Measurements from ENCODE around the gene SSB. TPM values are rescaled to one million over a fixed set of nuclear protein-coding genes. Genes with fewer than 3 reads are reported as not detected.
A peak's percentile ranks its signal among the peaks of the same experiment; 100 is the strongest.

Gene SSB
- total and polyA plus RNA-seq, 8 donors, result 61.9 to 176 (median 154) TPM

DNA sequence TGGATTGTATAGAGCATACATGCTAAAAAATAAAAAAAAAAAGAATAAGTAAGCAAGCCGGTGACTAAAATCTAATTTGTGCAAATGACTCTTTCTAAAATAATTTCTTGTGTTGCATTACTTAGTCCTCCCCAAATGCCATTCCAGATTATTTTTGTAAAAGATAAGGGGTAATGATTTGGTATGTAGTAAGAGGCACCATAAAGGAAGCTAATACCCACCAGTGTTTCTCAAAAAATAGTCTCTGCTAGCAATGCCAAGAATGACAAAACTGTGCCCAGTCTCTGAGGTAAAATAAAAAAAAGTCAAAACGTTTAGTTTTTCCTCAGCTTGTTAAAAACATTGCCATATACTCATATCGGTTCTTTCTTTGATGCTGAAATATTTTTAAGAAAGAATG is 23.4 kb downstream of the SSB start:
- peaks cover 8 to 26% of the 10 kb centered on the region in 2 donors for H3K4me1 ChIP-seq
- TF ChIP-seq CTCF (IDR thresholded peaks at IDR 0.05), result no peak
- ATAC-seq, result no peak
- H3K36me3 ChIP-seq, result peaks cover 0 to 27% of the 10 kb centered on the region in 2 donors
- no peak for DNase-seq
- no peaks in the 10 kb centered on the region for H3K27me3 ChIP-seq
- intact Hi-C loops (cut with DNase I), result no loop called here
- H3K27ac ChIP-seq, result no peak overlapping the region
- no peaks in the 10 kb centered on the region for H3K9me3 ChIP-seq
- no peak overlapping the region for H3K4me3 ChIP-seq

- Histone ChIP-seq H3K36me3 (peaks cover 0 to 19% of the 10 kb centered on the region in 2 donors), H3K4me1 (peaks cover 8 to 26% of the 10 kb centered on the region in 2 donors), H3K4me3 (no peak overlapping the region), H3K9me3 (no peaks in the 10 kb centered on the region), H3K27me3 (no peaks in the 10 kb centered on the region), H3K27ac (no peak overlapping the region)
- ATAC-seq (no peak), DNase-seq (no peak)
- no peak for TF ChIP-seq CTCF (IDR thresholded peaks at IDR 0.05)
- intact Hi-C loops (cut with DNase I), result no loop called here
Observed at GRCh38 chr2:169822785-169823392, 24.2 kb downstream of the SSB start.

DNA sequence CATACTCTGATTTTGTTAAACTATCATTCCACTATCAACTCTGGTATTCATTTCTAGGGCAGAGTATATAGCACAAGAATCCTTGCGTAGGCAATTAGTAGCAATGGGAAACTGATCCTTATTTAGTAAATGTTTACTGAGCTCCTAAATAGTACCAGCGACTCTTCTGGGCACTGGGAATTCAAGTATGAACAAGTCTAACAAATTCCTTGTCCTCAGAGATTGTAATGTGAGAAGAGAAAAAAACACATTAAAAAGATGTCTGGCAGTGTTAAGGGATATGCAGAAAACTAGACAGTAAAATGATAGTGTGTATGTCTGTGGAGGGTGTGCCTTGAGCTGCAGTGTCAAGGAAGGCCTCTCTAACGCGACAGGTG is 25.3 kb downstream of the SSB start:
- DNase-seq (no peak), ATAC-seq (no peak)
- no peaks in the 10 kb centered on the region for H3K27me3 ChIP-seq
- no peaks in the 10 kb centered on the region for H3K9me3 ChIP-seq
- peaks cover 8 to 34% of the 10 kb centered on the region in 2 donors for H3K4me1 ChIP-seq
- intact Hi-C loops (cut with DNase I), result no loop called here
- no peak for TF ChIP-seq CTCF (IDR thresholded peaks at IDR 0.05)
- H3K4me3 ChIP-seq, result peak overlapping the region; percentile 73 to 77
- peaks cover 0 to 10% of the 10 kb centered on the region in 2 donors for H3K36me3 ChIP-seq
- H3K27ac ChIP-seq, result peak overlapping the region; percentile 74 to 82

DNA sequence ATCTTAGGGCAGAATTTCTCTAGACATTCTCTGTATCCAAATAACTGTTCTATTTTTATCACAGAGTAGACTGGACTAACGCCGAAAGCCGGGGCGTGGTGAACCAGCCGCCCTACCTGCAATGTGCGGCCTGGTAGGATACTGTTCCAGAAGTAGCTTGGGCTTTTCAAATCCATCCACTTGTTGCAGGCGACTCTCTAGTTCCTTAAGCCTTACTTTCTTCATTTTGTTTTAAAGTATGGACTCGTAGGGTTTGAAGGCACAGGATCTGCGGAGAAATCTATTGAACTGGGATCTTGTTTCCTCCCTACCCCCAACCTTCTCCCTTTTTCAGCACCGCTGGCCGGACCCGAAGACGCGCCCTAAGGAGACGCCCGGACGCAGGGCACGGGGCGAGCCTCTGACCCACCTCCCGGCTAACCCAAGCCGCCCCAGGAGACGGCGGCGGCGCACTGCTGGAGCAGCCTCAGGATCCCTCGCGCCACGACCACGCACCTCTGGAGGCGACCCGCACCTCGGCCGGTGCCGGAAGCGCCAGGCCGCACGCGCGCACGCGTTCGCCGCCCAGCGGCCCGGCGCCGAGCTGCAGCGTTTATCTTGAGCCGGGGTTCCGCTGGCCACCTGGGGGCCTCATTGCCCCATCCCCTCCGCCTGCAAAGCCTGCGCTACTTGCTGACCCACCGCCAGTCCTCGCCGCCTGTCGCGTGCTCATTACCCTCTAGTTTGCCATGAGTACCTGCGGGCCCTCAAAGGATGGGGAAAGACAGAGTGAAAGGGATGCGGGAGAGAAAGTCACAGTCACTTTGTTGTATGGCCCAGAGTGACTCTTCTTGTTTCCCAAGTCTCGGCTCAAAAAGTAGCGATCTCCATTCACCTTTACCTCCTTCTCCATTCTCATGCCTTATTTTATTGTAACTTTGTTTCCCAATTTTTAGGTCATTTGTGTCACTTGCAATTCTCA is 26.0 kb downstream of the SSB start, which contains the start of gene METTL5:
Gene METTL5 (minus strand): TSS at position 533 of the 961 bp plus-strand sequence. CDS start 308 bp downstream, at position 225.
- TF ChIP-seq CTCF (IDR thresholded peaks at IDR 0.05), result peak; percentile 87 to 98
- H3K27ac ChIP-seq, result peak within 1 kb of the TSS; percentile 74 to 82
- peaks cover 0 to 10% of the 10 kb centered on the region in 2 donors for H3K36me3 ChIP-seq
- DNase-seq, result peak; percentile 82 to 97 (median 86)
- no peaks in the 10 kb centered on the region for H3K9me3 ChIP-seq
- no peaks in the 10 kb centered on the region for H3K27me3 ChIP-seq
- intact Hi-C loops (cut with DNase I), result loop anchor here in 1 of 2 donors (5.0 kb wide), 1 partner anchor 103 kb away; no protein-coding TSS in a partner anchor
- peak; percentile 86 for ATAC-seq
- peak within 1 kb of the TSS; percentile 73 to 77 for H3K4me3 ChIP-seq
- peaks cover 8 to 38% of the 10 kb centered on the region in 2 donors for H3K4me1 ChIP-seq

Data from left lung (tissue), 10 donors.